ENCODE measurements around the gene ISYNA1. TPM values are rescaled to one million over a fixed set of nuclear protein-coding genes. Genes with fewer than 3 reads are reported as not detected.

Gene ISYNA1
- total and polyA plus RNA-seq, 2 of the 13 experiments (the other 11 are each of a cell fraction or from before 2014, with no cell fraction given), result 29.6 to 48.5 TPM

DNA sequence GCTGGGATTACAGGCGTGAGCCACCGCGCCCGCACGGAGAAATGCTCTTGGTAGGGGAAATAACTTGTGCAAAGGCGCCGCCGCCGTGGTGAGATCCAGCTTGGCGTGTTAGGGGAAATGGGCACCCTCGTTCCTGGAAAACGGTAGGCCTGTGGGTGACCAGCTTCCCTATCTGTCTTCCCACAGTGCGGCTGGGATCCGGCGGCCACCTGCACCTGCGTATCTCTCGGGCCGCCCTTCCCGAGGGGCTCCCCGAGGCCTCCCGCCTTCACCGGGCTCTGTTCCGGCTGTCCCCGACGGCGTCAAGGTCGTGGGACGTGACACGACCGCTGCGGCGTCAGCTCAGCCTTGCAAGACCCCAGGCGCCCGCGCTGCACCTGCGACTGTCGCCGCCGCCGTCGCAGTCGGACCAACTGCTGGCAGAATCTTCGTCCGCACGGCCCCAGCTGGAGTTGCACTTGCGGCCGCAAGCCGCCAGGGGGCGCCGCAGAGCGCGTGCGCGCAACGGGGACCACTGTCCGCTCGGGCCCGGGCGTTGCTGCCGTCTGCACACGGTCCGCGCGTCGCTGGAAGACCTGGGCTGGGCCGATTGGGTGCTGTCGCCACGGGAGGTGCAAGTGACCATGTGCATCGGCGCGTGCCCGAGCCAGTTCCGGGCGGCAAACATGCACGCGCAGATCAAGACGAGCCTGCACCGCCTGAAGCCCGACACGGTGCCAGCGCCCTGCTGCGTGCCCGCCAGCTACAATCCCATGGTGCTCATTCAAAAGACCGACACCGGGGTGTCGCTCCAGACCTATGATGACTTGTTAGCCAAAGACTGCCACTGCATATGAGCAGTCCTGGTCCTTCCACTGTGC lies 49.6 kb downstream of the ISYNA1 start (continued):
- TF ChIP-seq SYNCRIP (IDR thresholded peaks at IDR 0.05; ENCODE audit: insufficient read depth, low read depth, low read length) (no peak), TGIF2 (CRISPR knock-in tag; IDR thresholded peaks at IDR 0.05) (peak; percentile 47; the same call in 1 of the 2 replicates), SOX13 (IDR thresholded peaks at IDR 0.05) (no peak), SOX13 (CRISPR knock-in tag; conservative IDR thresholded peaks at IDR 0.05 in 1 of 2, IDR thresholded peaks at IDR 0.05 in 1 of 2) (peak in 1 of 2 experiments; percentile 32; a peak in 1 of 4 replicates), HMGA1 (CRISPR knock-in tag; conservative IDR thresholded peaks at IDR 0.05) (no peak), ZNF570 (CRISPR knock-in tag; IDR thresholded peaks at IDR 0.05; ENCODE audit: borderline replicate concordance) (no peak), HOXD1 (CRISPR knock-in tag; IDR thresholded peaks at IDR 0.05) (peak; percentile 76; the same call in 1 of the 2 replicates), SMYD3 (CRISPR knock-in tag; IDR thresholded peaks at IDR 0.05) (peak; percentile 73; the same call in 1 of the 2 replicates), ZNF839 (CRISPR knock-in tag; IDR thresholded peaks at IDR 0.05; ENCODE audit: borderline replicate concordance) (no peak)
- TF ChIP-seq, protein P1, sequence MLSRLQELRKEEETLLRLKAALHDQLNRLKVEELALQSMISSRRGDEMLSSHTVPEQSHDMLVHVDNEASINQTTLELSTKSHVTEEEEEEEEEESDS (CRISPR knock-in tag; IDR thresholded peaks at IDR 0.05; ENCODE audit: borderline replicate concordance), result 0 out of 2 replicates have a peak, but pooled peaks have one; percentile 48
- TF ChIP-seq, protein P2, sequence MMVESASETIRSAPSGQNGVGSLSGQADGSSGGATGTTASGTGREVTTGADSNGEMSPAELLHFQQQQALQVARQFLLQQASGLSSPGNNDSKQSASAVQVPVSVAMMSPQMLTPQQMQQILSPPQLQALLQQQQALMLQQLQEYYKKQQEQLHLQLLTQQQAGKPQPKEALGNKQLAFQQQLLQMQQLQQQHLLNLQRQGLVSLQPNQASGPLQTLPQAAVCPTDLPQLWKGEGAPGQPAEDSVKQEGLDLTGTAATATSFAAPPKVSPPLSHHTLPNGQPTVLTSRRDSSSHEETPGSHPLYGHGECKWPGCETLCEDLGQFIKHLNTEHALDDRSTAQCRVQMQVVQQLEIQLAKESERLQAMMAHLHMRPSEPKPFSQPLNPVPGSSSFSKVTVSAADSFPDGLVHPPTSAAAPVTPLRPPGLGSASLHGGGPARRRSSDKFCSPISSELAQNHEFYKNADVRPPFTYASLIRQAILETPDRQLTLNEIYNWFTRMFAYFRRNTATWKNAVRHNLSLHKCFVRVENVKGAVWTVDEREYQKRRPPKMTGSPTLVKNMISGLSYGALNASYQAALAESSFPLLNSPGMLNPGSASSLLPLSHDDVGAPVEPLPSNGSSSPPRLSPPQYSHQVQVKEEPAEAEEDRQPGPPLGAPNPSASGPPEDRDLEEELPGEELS (CRISPR knock-in tag; IDR thresholded peaks at IDR 0.05), result no peak; the same call in 1 of the 2 replicates
- TF ChIP-seq, protein P3, sequence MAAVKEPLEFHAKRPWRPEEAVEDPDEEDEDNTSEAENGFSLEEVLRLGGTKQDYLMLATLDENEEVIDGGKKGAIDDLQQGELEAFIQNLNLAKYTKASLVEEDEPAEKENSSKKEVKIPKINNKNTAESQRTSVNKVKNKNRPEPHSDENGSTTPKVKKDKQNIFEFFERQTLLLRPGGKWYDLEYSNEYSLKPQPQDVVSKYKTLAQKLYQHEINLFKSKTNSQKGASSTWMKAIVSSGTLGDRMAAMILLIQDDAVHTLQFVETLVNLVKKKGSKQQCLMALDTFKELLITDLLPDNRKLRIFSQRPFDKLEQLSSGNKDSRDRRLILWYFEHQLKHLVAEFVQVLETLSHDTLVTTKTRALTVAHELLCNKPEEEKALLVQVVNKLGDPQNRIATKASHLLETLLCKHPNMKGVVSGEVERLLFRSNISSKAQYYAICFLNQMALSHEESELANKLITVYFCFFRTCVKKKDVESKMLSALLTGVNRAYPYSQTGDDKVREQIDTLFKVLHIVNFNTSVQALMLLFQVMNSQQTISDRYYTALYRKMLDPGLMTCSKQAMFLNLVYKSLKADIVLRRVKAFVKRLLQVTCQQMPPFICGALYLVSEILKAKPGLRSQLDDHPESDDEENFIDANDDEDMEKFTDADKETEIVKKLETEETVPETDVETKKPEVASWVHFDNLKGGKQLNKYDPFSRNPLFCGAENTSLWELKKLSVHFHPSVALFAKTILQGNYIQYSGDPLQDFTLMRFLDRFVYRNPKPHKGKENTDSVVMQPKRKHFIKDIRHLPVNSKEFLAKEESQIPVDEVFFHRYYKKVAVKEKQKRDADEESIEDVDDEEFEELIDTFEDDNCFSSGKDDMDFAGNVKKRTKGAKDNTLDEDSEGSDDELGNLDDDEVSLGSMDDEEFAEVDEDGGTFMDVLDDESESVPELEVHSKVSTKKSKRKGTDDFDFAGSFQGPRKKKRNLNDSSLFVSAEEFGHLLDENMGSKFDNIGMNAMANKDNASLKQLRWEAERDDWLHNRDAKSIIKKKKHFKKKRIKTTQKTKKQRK (IDR thresholded peaks at IDR 0.05; ENCODE audit: low read length), result no peak
- TF ChIP-seq, protein P4, sequence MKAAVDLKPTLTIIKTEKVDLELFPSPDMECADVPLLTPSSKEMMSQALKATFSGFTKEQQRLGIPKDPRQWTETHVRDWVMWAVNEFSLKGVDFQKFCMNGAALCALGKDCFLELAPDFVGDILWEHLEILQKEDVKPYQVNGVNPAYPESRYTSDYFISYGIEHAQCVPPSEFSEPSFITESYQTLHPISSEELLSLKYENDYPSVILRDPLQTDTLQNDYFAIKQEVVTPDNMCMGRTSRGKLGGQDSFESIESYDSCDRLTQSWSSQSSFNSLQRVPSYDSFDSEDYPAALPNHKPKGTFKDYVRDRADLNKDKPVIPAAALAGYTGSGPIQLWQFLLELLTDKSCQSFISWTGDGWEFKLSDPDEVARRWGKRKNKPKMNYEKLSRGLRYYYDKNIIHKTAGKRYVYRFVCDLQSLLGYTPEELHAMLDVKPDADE (CRISPR knock-in tag; IDR thresholded peaks at IDR 0.05), result 0 out of 2 replicates have a peak, but pooled peaks have one; percentile 27
- TF ChIP-seq, protein P5, sequence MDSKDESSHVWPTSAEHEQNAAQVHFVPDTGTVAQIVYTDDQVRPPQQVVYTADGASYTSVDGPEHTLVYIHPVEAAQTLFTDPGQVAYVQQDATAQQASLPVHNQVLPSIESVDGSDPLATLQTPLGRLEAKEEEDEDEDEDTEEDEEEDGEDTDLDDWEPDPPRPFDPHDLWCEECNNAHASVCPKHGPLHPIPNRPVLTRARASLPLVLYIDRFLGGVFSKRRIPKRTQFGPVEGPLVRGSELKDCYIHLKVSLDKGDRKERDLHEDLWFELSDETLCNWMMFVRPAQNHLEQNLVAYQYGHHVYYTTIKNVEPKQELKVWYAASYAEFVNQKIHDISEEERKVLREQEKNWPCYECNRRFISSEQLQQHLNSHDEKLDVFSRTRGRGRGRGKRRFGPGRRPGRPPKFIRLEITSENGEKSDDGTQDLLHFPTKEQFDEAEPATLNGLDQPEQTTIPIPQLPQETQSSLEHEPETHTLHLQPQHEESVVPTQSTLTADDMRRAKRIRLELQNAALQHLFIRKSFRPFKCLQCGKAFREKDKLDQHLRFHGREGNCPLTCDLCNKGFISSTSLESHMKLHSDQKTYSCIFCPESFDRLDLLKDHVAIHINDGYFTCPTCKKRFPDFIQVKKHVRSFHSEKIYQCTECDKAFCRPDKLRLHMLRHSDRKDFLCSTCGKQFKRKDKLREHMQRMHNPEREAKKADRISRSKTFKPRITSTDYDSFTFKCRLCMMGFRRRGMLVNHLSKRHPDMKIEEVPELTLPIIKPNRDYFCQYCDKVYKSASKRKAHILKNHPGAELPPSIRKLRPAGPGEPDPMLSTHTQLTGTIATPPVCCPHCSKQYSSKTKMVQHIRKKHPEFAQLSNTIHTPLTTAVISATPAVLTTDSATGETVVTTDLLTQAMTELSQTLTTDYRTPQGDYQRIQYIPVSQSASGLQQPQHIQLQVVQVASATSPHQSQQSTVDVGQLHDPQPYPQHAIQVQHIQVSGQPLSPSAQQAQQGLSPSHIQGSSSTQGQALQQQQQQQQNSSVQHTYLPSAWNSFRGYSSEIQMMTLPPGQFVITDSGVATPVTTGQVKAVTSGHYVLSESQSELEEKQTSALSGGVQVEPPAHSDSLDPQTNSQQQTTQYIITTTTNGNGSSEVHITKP (CRISPR knock-in tag; IDR thresholded peaks at IDR 0.05; ENCODE audit: low read depth), result no peak; the same call in 1 of the 2 replicates
- TF ChIP-seq, protein P6, sequence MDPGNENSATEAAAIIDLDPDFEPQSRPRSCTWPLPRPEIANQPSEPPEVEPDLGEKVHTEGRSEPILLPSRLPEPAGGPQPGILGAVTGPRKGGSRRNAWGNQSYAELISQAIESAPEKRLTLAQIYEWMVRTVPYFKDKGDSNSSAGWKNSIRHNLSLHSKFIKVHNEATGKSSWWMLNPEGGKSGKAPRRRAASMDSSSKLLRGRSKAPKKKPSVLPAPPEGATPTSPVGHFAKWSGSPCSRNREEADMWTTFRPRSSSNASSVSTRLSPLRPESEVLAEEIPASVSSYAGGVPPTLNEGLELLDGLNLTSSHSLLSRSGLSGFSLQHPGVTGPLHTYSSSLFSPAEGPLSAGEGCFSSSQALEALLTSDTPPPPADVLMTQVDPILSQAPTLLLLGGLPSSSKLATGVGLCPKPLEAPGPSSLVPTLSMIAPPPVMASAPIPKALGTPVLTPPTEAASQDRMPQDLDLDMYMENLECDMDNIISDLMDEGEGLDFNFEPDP (CRISPR knock-in tag; conservative IDR thresholded peaks at IDR 0.05), result 0 out of 2 replicates have a peak, but pooled peaks have one; percentile 45
